ENCODE measurements around the gene OR7G2.

DNA sequence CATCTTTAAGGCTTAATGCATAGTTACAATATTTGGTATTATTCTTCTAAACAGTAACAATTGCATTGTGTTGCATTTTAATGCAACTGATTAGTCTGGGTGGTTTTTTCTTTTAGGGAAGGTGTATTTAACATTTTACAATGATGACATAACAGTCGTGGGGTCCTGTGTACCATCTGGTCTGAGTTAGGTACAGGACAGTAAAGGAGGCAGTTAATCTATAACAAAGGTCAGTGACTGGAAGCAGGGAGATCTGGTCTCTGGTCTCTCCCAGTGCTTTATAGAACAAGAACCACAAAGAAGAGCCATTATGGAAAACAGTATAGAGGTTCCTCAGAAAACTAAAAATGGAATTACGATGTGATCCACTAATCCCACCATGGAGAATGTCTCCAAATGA is 2.7 kb upstream of the OR7G2 start:
- TF ChIP-seq, protein P1, sequence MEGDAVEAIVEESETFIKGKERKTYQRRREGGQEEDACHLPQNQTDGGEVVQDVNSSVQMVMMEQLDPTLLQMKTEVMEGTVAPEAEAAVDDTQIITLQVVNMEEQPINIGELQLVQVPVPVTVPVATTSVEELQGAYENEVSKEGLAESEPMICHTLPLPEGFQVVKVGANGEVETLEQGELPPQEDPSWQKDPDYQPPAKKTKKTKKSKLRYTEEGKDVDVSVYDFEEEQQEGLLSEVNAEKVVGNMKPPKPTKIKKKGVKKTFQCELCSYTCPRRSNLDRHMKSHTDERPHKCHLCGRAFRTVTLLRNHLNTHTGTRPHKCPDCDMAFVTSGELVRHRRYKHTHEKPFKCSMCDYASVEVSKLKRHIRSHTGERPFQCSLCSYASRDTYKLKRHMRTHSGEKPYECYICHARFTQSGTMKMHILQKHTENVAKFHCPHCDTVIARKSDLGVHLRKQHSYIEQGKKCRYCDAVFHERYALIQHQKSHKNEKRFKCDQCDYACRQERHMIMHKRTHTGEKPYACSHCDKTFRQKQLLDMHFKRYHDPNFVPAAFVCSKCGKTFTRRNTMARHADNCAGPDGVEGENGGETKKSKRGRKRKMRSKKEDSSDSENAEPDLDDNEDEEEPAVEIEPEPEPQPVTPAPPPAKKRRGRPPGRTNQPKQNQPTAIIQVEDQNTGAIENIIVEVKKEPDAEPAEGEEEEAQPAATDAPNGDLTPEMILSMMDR (IDR thresholded peaks at IDR 0.05), result no peak
- TF ChIP-seq ZFX (IDR thresholded peaks at IDR 0.05; ENCODE audit: borderline replicate concordance), result no peak
